Lung (tissue), 12 donors: ENCODE data around the gene CYP26A1. TPM values are rescaled to one million over a fixed set of nuclear protein-coding genes. Genes with fewer than 3 reads are reported as not detected.
"Not testable (repeated sequence)": the region's sequence is repeated elsewhere in the genome, so short reads cannot be mapped to it uniquely, and the experiment has no call there.

Experiments used
- ATAC-seq: fragments of 200-7000 bp; cut with Tn5 transposase; one replicate; pipeline ENCODE4 v1.9.1; 2020; ENCODE audit warnings: moderate number of reproducible peaks; ENCODE audit not compliant: insufficient read depth, low FRiP score
- DNase-seq, 3 donors: peaks; one replicate each; pipeline ENCODE4 v3.0.0-alpha.2; 2013 to 2017
- H3K27ac ChIP-seq, 2 donors: one replicate each; pipeline ENCODE4 v1.5.1; 2013; ENCODE audit warnings: mild to moderate bottlenecking in 2 of 2, moderate library complexity in 2 of 2, control low read depth in 1 of 2, inconsistent platforms in 1 of 2, low read depth in 1 of 2, low read length in 1 of 2
- H3K27me3 ChIP-seq, 3 donors: one replicate each; pipeline ENCODE4 v1.5.1; 2013; ENCODE audit warnings: low read length in 2 of 3; ENCODE audit not compliant: control insufficient read depth in 3 of 3, insufficient read depth in 3 of 3
- H3K36me3 ChIP-seq, 4 donors: one replicate each; pipeline ENCODE4 v1.5.1; 2013; ENCODE audit warnings: low read length in 4 of 4, mild to moderate bottlenecking in 1 of 4, moderate library complexity in 1 of 4; ENCODE audit not compliant: control insufficient read depth in 4 of 4, insufficient read depth in 4 of 4
- H3K4me1 ChIP-seq, 5 donors: one replicate each; pipeline ENCODE4 v1.5.1; 2013; ENCODE audit warnings: low read length in 5 of 5, mild to moderate bottlenecking in 2 of 5, moderate library complexity in 1 of 5; ENCODE audit not compliant: control insufficient read depth in 5 of 5, insufficient read depth in 5 of 5
- H3K4me3 ChIP-seq: one replicate; pipeline ENCODE4 v1.5.1; 2013; ENCODE audit warnings: mild to moderate bottlenecking, control low read depth, moderate library complexity
- H3K9ac ChIP-seq, 2 donors: one replicate each; pipeline ENCODE4 v1.5.1; 2013; ENCODE audit warnings: low read length in 2 of 2, control low read depth in 1 of 2; ENCODE audit not compliant: insufficient read depth in 1 of 2
- H3K9me3 ChIP-seq, 4 donors: one replicate each; pipeline ENCODE4 v1.5.1; 2013; ENCODE audit warnings: low read length in 3 of 4, mild to moderate bottlenecking in 1 of 4, moderate library complexity in 1 of 4; ENCODE audit not compliant: control insufficient read depth in 4 of 4, insufficient read depth in 3 of 4
- CTCF ChIP-seq: IDR thresholded peaks from 2 replicates; pipeline ENCODE4 v1.5.1; 2012; ENCODE audit warnings: mild to moderate bottlenecking; ENCODE audit errors: control extremely low read depth, extremely low read depth
- WGBS, 2 donors: extraction: QIAGEN DNeasy Blood & Tissue Kit; methylation state at CpG; one replicate each; pipeline ENCODE4 v1.1.7; 2013; 5-methylcytosine and 5-hydroxymethylcytosine counted together
- polyA plus RNA-seq, 2 donors: library from polyadenylated mRNA; stranded (reverse); fragments of 200-250 nt; gene quantifications; one replicate each; pipeline ENCODE4 v1.2.1, GENCODE V29; 2013
- total RNA-seq, 2 donors: library from RNA; depleted of rRNA in 1 of 2; stranded (reverse); fragments of >200 nt in 1 of 2; gene quantifications; one replicate each; pipeline ENCODE4 v1.2.1, GENCODE V29; 2014 to 2021
- donor health status: control.
- donor health status: control.
- donor health status: Bipolar disorder and iron deficiency.
- donor health status: healthy.
- donor health status: DM: yes; HTN: yes; CAD: no.

The CYP26A1 gene
- total and polyA plus RNA-seq, 4 donors: 0.02 to 0.08 TPM; not detected in 2

GRCh38 chr10:93097386-93097785, 23.7 kb downstream of the CYP26A1 start:
- no peak overlapping the region for H3K9ac ChIP-seq
- DNase-seq (no peak), ATAC-seq (no peak)
- H3K4me1 ChIP-seq: no peaks in the 10 kb centered on the region
- H3K27ac ChIP-seq: no peak overlapping the region
- no peak overlapping the region for H3K4me3 ChIP-seq
- TF ChIP-seq CTCF: no peak
- WGBS, 2 donors: 78 to 88% methylated on average over 9 of the region's 9 CpGs
- H3K27me3 ChIP-seq: no peaks in the 10 kb centered on the region
- H3K36me3 ChIP-seq: no peaks in the 10 kb centered on the region
- no peaks in the 10 kb centered on the region for H3K9me3 ChIP-seq

GRCh38 chr10:93098816-93099215, 25.1 kb downstream of the CYP26A1 start:
- Histone ChIP-seq H3K4me3 (no peak overlapping the region), H3K4me1 (no peaks in the 10 kb centered on the region), H3K27ac (no peak overlapping the region), H3K27me3 (no peaks in the 10 kb centered on the region), H3K36me3 (no peaks in the 10 kb centered on the region), H3K9me3 (no peaks in the 10 kb centered on the region), H3K9ac (no peak overlapping the region)
- no peak for DNase-seq
- no peak for TF ChIP-seq CTCF
- WGBS, 2 donors: 88 to 96% methylated on average over 3 of the region's 3 CpGs
- no peak for ATAC-seq

GRCh38 chr10:93099670-93100069, 26.0 kb downstream of the CYP26A1 start:
- Histone ChIP-seq H3K9me3 (no peaks in the 10 kb centered on the region), H3K27me3 (no peaks in the 10 kb centered on the region), H3K27ac (no peak overlapping the region), H3K4me1 (no peaks in the 10 kb centered on the region), H3K4me3 (no peak overlapping the region), H3K36me3 (no peaks in the 10 kb centered on the region), H3K9ac (no peak overlapping the region)
- ATAC-seq (no peak), DNase-seq (no peak)
- no peak for TF ChIP-seq CTCF
- WGBS, 2 donors: 95% methylated on average over 7 of the region's 7 CpGs

GRCh38 chr10:93101148-93101547, 27.5 kb downstream of the CYP26A1 start:
- H3K9me3 ChIP-seq, H3K27me3 ChIP-seq, H3K27ac ChIP-seq, H3K36me3 ChIP-seq, ATAC-seq, DNase-seq, H3K4me1 ChIP-seq, H3K9ac ChIP-seq, H3K4me3 ChIP-seq: not testable (repeated sequence)
- WGBS, 2 donors: 95 to 97% methylated on average over 3 of the region's 3 CpGs
